Right lobe of liver (tissue), 4 donors: ENCODE results near the gene OPCML.

Experiments used
- CTCF ChIP-seq, 4 donors: fragments of 200-600 bp in 3 of 4; fragments of 450-650 bp in 1 of 4; IDR thresholded peaks; one replicate each; pipeline versions ENCODE4 v1.5.1 to v1.8.0; 2016 to 2022; ENCODE audit warnings: antibody characterized with exemption in 4 of 4, mild to moderate bottlenecking in 2 of 4
- POLR2A ChIP-seq: fragments of 450-650 bp; IDR thresholded peaks from one replicate; pipeline ENCODE4 v1.6.1; 2017; ENCODE audit warnings: antibody characterized with exemption, mild to moderate bottlenecking
- donor health status: DM: no; HTN: no; CAD: no.
- donor health status: DM: no; HTN: no; CAD: no.
- donor health status: DM: no; HTN: yes; CAD: no.

- TF ChIP-seq CTCF (IDR thresholded peaks at IDR 0.05) = no peak
- TF ChIP-seq POLR2A = no peak
Measured at GRCh38 chr11:132719684-132720083, 812.6 kb downstream of the OPCML start.
